Kidney (tissue), 14 donors: Measurements from ENCODE around the gene RIC8B. TPM values are rescaled to one million over a fixed set of nuclear protein-coding genes. Genes with fewer than 3 reads are reported as not detected.
"Not testable (repeated sequence)": the region's sequence is repeated elsewhere in the genome, so short reads cannot be mapped to it uniquely, and the experiment has no call there.

Source experiments
- DNase-seq, 5 donors: peaks; one replicate each; pipeline ENCODE4 v3.0.0-alpha.2; 2013 to 2020
- FAIRE-seq: peaks from 2 replicates; lab custom pipeline; 2012; peaks lifted over from hg19 to GRCh38; lab: Jason Lieb, UNC
- H3K27ac ChIP-seq, 2 donors: one replicate each; pipeline ENCODE4 v1.7.0; 2013; ENCODE audit warnings: low read depth in 2 of 2, low read length in 2 of 2, inconsistent platforms in 1 of 2
- H3K27me3 ChIP-seq: one replicate; pipeline ENCODE4 v1.7.1; 2013; ENCODE audit warnings: low read length, inconsistent platforms; ENCODE audit not compliant: control insufficient read depth, insufficient read depth
- H3K36me3 ChIP-seq, 3 donors: one replicate each; pipeline versions ENCODE4 v1.7.0 to v1.7.1; 2013; ENCODE audit warnings: low read length in 3 of 3, control low read depth in 1 of 3, inconsistent platforms in 1 of 3; ENCODE audit not compliant: insufficient read depth in 3 of 3, control insufficient read depth in 2 of 3
- H3K4me1 ChIP-seq, 3 donors: one replicate each; pipeline versions ENCODE4 v1.7.0 to v1.7.1; 2013; ENCODE audit warnings: low read length in 3 of 3, inconsistent platforms in 1 of 3, low read depth in 1 of 3; ENCODE audit not compliant: control insufficient read depth in 2 of 3, insufficient read depth in 2 of 3
- H3K4me3 ChIP-seq, 3 donors: one replicate each; pipeline versions ENCODE4 v1.7.0 to v1.8.1; 2013; ENCODE audit warnings: low read length in 3 of 3, control low read depth in 1 of 3, inconsistent platforms in 1 of 3
- H3K9ac ChIP-seq, 3 donors: one replicate each; pipeline versions ENCODE4 v1.7.0 to v1.7.1; 2013; ENCODE audit warnings: low read length in 3 of 3, control low read depth in 1 of 3, inconsistent platforms in 1 of 3
- H3K9me3 ChIP-seq, 3 donors: one replicate each; pipeline versions ENCODE4 v1.7.0 to v1.7.1; 2013; ENCODE audit warnings: low read length in 3 of 3, control low read depth in 1 of 3, inconsistent platforms in 1 of 3; ENCODE audit not compliant: control insufficient read depth in 2 of 3, insufficient read depth in 1 of 3
- intact Hi-C: fragments of 100-400 bp; cut with DNase I; formaldehyde crosslinking; loops from one replicate; pipeline ENCODE4 v1.11.1; 2022
- polyA plus RNA-seq: library from polyadenylated mRNA; stranded (reverse); fragments of 350-450 nt; fragmentation: Illumina TruSeq; extraction: RNeasy Lipid Tissue Mini Kit (QIAGEN cat#74804); gene quantifications from one replicate; pipeline ENCODE4 v1.2.3, GENCODE V29; 2014; ENCODE audit warnings: low read depth, low replicate concordance; ENCODE audit not compliant: insufficient read depth
- total RNA-seq: library from RNA; stranded (reverse); fragmentation: NEBNext Ultra II Directional; extraction: Animal tissue kit (Norgen Biotek cat#: 25700); gene quantifications from one replicate; pipeline ENCODE4 v1.2.1, GENCODE V29; 2021
- TF ChIP-seq, protein P1 (sequence below): IDR thresholded peaks from 3 replicates; pipeline ENCODE4 v1.5.1; 2012; ENCODE audit warnings: mild to moderate bottlenecking, moderate library complexity, borderline replicate concordance; ENCODE audit not compliant: insufficient read depth; ENCODE audit errors: extremely low read depth
- donor health status: control.
- donor health status: control.
- donor health status: control.
- donor health status: control.
- donor health status: control.
- donor health status: DM: yes; HTN: yes; CAD: no.
- donor health status: Normal renal cell carcinoma (clear cell type).

The RIC8B gene
- total and polyA plus RNA-seq, 2 donors from 2014 or later, result 7.7 to 18.0 TPM

DNA sequence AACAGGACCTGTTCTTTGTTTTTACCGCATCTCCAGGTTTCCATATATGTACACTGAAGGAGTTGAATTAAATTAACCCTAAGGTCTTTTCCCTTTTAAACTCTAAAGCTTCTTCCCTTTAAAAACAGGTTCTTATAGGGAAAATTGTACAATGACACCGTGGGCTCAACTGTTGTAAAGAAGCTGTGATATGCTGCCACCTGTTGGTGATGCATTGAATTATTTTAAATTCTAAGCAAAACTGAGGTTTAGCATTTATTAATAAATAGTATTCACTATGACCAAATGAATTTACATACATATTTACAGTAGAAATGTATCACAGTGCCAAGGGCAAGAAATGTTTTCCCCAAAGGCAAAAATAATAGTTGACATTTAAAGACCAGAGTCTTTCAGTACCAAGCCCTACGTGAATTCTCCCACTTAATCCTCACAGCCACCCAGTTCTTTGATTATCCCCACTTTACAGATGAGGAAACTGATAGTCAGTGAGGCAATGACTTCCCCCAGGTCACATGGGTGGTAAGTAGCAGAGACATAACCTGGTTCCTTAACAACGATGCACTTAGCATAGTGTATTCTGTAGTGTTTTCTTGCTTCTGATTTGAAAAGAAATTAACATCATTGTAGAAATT, 145.5 kb downstream of the RIC8B start:
- intact Hi-C loops, result loop anchor here (10.0 kb wide), 1 partner anchor 535 kb away; no protein-coding TSS in a partner anchor
- TF ChIP-seq, protein P1, sequence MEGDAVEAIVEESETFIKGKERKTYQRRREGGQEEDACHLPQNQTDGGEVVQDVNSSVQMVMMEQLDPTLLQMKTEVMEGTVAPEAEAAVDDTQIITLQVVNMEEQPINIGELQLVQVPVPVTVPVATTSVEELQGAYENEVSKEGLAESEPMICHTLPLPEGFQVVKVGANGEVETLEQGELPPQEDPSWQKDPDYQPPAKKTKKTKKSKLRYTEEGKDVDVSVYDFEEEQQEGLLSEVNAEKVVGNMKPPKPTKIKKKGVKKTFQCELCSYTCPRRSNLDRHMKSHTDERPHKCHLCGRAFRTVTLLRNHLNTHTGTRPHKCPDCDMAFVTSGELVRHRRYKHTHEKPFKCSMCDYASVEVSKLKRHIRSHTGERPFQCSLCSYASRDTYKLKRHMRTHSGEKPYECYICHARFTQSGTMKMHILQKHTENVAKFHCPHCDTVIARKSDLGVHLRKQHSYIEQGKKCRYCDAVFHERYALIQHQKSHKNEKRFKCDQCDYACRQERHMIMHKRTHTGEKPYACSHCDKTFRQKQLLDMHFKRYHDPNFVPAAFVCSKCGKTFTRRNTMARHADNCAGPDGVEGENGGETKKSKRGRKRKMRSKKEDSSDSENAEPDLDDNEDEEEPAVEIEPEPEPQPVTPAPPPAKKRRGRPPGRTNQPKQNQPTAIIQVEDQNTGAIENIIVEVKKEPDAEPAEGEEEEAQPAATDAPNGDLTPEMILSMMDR, result peak; percentile 86
- no peak overlapping the region for H3K9ac ChIP-seq
- FAIRE-seq (peak; percentile 50), DNase-seq (peak in 2 of 5 donors; percentile 60 to 73)
- H3K27ac ChIP-seq, result no peak overlapping the region
- no peaks in the 10 kb centered on the region for H3K36me3 ChIP-seq
- no peaks in the 10 kb centered on the region for H3K9me3 ChIP-seq
- no peaks in the 10 kb centered on the region for H3K4me1 ChIP-seq
- no peaks in the 10 kb centered on the region for H3K27me3 ChIP-seq
- H3K4me3 ChIP-seq, result no peak overlapping the region

- H3K9me3 ChIP-seq, H3K27ac ChIP-seq, H3K9ac ChIP-seq, FAIRE-seq, H3K27me3 ChIP-seq, DNase-seq, intact Hi-C loops, H3K36me3 ChIP-seq, H3K4me3 ChIP-seq, H3K4me1 ChIP-seq: not testable (repeated sequence)
Measured at GRCh38 chr12:106921976-106922375, 147.5 kb downstream of the RIC8B start.

DNA sequence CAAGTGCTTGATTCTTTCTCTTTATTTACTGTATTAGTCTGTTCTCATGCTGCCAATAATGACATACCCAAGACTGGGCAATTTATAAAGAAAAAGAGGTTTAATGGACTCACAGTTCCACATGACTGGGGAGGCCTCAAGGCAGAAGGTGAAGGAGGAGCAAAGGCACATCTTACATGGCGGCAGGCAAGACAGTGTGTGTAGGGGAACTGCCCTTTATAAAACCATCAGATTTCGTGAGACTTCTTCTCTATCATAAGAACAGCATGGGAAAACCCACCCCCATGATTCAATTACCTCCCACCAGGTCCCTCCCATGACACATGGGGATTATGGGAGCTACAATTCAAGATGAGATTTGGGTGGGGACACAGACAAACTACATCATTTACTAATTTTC, 149.1 kb downstream of the RIC8B start:
- H3K27ac ChIP-seq, H3K36me3 ChIP-seq, DNase-seq, intact Hi-C loops, H3K9me3 ChIP-seq, FAIRE-seq, H3K4me1 ChIP-seq, H3K4me3 ChIP-seq, H3K27me3 ChIP-seq, H3K9ac ChIP-seq: not testable (repeated sequence)

GRCh38 chr12:106924268-106924861, 149.9 kb downstream of the RIC8B start:
- TF ChIP-seq, protein P1, result no peak
- Histone ChIP-seq H3K4me1 (no peaks in the 10 kb centered on the region), H3K36me3 (no peaks in the 10 kb centered on the region), H3K9me3 (no peaks in the 10 kb centered on the region), H3K4me3 (no peak overlapping the region), H3K27ac (no peak overlapping the region), H3K9ac (no peak overlapping the region), H3K27me3 (no peaks in the 10 kb centered on the region)
- intact Hi-C loops, result no loop called here
- DNase-seq, result no peak
- no peak for FAIRE-seq
